Placental epithelial cell (primary cell): ENCODE data around the gene LMO4. TPM values are rescaled to one million over a fixed set of nuclear protein-coding genes. Genes with fewer than 3 reads are reported as not detected.

Experiments
- total RNA-seq: library from RNA; depleted of rRNA; stranded (reverse); fragments of >200 nt; gene quantifications from 2 replicates; pipeline ENCODE4 v1.2.3, GENCODE V29; 2012

Gene LMO4, protein sequence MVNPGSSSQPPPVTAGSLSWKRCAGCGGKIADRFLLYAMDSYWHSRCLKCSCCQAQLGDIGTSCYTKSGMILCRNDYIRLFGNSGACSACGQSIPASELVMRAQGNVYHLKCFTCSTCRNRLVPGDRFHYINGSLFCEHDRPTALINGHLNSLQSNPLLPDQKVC
- total RNA-seq: 43.3 and 49.1 TPM in 2 replicates

DNA sequence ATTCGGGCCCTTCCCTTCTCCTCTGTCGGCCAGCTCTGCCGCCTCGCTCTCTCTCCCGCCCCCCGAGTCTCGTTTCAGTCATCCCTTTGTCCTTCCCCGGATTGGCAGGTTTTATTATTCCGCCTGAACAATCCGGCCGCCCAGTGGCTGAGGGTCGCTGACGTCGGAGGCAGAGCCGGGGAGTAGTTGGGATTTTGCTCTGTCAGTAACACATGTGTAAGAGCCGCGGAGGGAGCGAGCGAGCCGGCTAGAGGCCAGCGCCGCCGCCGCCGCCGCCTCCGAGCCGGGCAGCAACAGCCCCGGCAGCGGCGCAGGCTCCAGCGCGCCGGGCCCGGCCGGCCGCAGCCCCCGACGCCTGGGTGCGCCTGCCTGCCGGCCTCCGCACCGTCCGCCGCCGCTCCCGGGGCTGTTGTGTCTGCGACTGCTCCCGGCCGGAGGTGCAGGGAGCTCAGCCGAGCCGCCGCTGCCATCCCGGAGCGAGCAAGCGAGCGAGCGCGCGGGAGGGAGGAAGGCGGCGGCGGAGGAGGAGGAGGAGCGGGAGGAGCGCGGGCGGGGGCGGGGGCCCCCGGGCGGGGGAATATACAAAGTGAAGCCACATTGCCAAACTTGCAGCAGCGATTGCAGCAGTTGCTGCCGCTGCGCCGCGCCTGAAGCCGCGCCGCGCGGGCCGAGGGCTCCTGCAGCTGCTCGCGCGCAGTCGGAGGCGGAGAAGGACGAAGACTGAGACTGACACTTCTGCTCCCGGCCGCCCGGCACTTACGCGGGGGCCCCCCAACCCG lies at the start of gene LMO4:
LMO4 (plus strand) TSS at position 609 of the 779 bp plus-strand sequence. CDS start 3,136 bp downstream, outside the sequence.

